Tibial nerve (tissue), 4 donors: ENCODE data around the gene IMPA2. TPM values are rescaled to one million over a fixed set of nuclear protein-coding genes. Genes with fewer than 3 reads are reported as not detected.

Source experiments
- DNase-seq, 2 donors: peaks; one replicate each; pipeline ENCODE4 v3.0.0-alpha.2; 2019; ENCODE audit warnings: low spot score in 2 of 2
- H3K27ac ChIP-seq, 4 donors: fragments of 200-600 bp; sonication (generic) in 3 of 4; one replicate each; pipeline ENCODE4 v1.5.1; 2017 to 2019; ENCODE audit warnings: mild to moderate bottlenecking in 1 of 4
- H3K27me3 ChIP-seq, 2 donors: fragments of 200-600 bp; sonication (generic) in 1 of 2; one replicate each; pipeline versions ENCODE4 v1.5.1 to v1.6.0; 2017 to 2019
- H3K36me3 ChIP-seq, 3 donors: fragments of 200-600 bp; sonication (generic); one replicate each; pipeline ENCODE4 v1.5.1; 2018 to 2019
- H3K4me1 ChIP-seq, 4 donors: fragments of 200-600 bp; sonication (generic) in 3 of 4; one replicate each; pipeline ENCODE4 v1.5.1; 2017 to 2019
- H3K4me3 ChIP-seq, 4 donors: fragments of 200-600 bp; sonication (generic) in 3 of 4; one replicate each; pipeline ENCODE4 v1.5.1; 2017 to 2019; ENCODE audit warnings: mild to moderate bottlenecking in 1 of 4, moderate library complexity in 1 of 4
- H3K9me3 ChIP-seq, 4 donors: fragments of 200-600 bp; sonication (generic) in 3 of 4; one replicate each; pipeline ENCODE4 v1.5.1; 2017 to 2019
- EP300 ChIP-seq, 2 donors: sonication (generic); formaldehyde crosslinking; IDR thresholded peaks; one replicate each; pipeline ENCODE4 v1.6.1; 2017; ENCODE audit warnings: antibody characterized with exemption in 2 of 2, mild to moderate bottlenecking in 1 of 2
- POLR2A ChIP-seq, 2 donors: fragments of 450-650 bp; IDR thresholded peaks; one replicate each; pipeline ENCODE4 v1.6.1; 2017; ENCODE audit warnings: antibody characterized with exemption in 2 of 2, mild to moderate bottlenecking in 2 of 2, moderate library complexity in 2 of 2
- WGBS, 2 donors: methylation state at CpG; one replicate each; pipeline ENCODE4 v1.1.5; 2018; 5-methylcytosine and 5-hydroxymethylcytosine counted together
- total RNA-seq, 4 donors: library from RNA; depleted of rRNA; stranded (reverse); fragments of >200 nt; gene quantifications; one replicate each; pipeline ENCODE4 v1.1.0, GENCODE V29; 2016
- TF ChIP-seq, protein P1 (sequence below), 5 experiments: fragments of 200-600 bp in 3 of 5; fragments of 450-650 bp in 2 of 5; sonication (generic) in 3 of 5; IDR thresholded peaks; one replicate each; pipeline ENCODE4 v1.5.1; 2016 to 2019; ENCODE audit warnings: antibody characterized with exemption in 5 of 5, mild to moderate bottlenecking in 3 of 5, moderate library complexity in 2 of 5

Gene IMPA2
- total RNA-seq, 4 donors from 2014 or later = 12.7 to 62.4 (median 36.2) TPM

DNA sequence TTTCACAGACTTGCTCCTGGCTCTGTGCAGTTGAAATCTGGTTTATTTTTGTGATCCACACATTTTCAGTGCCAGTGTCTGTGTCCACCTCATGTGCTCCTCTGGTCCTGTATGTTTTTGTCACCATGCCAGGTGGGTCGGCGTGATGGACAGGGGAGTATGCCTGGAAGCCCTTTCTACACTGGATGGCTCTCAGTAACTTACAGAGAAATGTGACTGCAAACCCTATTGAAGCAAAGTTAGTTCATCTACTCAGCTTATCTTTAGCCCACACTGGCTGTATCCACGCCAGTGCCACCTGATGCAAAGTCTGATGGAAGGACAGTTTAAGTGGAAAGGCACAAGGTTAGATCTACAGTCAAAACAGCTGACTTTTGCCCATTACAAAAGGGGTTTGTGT, 4.3 kb downstream of the IMPA2 start:
- 74 to 78% methylated on average over 3 of the region's 3 CpGs for WGBS, 2 donors
- H3K36me3 ChIP-seq = no peaks in the 10 kb centered on the region
- H3K27ac ChIP-seq = no peak overlapping the region
- H3K4me1 ChIP-seq = peaks cover 0 to 29% (median 8%) of the 10 kb centered on the region in 4 donors
- TF ChIP-seq EP300 (IDR thresholded peaks at IDR 0.05) = no peak
- no peak for TF ChIP-seq POLR2A (IDR thresholded peaks at IDR 0.05)
- TF ChIP-seq, protein P1, sequence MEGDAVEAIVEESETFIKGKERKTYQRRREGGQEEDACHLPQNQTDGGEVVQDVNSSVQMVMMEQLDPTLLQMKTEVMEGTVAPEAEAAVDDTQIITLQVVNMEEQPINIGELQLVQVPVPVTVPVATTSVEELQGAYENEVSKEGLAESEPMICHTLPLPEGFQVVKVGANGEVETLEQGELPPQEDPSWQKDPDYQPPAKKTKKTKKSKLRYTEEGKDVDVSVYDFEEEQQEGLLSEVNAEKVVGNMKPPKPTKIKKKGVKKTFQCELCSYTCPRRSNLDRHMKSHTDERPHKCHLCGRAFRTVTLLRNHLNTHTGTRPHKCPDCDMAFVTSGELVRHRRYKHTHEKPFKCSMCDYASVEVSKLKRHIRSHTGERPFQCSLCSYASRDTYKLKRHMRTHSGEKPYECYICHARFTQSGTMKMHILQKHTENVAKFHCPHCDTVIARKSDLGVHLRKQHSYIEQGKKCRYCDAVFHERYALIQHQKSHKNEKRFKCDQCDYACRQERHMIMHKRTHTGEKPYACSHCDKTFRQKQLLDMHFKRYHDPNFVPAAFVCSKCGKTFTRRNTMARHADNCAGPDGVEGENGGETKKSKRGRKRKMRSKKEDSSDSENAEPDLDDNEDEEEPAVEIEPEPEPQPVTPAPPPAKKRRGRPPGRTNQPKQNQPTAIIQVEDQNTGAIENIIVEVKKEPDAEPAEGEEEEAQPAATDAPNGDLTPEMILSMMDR (IDR thresholded peaks at IDR 0.05) = no peak
- no peaks in the 10 kb centered on the region for H3K27me3 ChIP-seq
- DNase-seq = no peak
- no peaks in the 10 kb centered on the region for H3K9me3 ChIP-seq
- no peak overlapping the region for H3K4me3 ChIP-seq

GRCh38 chr18:11986061-11986460, 4.8 kb downstream of the IMPA2 start:
- TF ChIP-seq, protein P1 (IDR thresholded peaks at IDR 0.05) = no peak
- TF ChIP-seq POLR2A (IDR thresholded peaks at IDR 0.05) (no peak), EP300 (IDR thresholded peaks at IDR 0.05) (no peak)
- Histone ChIP-seq H3K27ac (no peak overlapping the region), H3K36me3 (no peaks in the 10 kb centered on the region), H3K27me3 (no peaks in the 10 kb centered on the region), H3K9me3 (no peaks in the 10 kb centered on the region), H3K4me1 (peaks cover 0 to 29% (median 8%) of the 10 kb centered on the region in 4 donors), H3K4me3 (no peak overlapping the region)
- no peak for DNase-seq
- WGBS, 2 donors = 82 to 89% methylated on average over 9 of the region's 9 CpGs

DNA sequence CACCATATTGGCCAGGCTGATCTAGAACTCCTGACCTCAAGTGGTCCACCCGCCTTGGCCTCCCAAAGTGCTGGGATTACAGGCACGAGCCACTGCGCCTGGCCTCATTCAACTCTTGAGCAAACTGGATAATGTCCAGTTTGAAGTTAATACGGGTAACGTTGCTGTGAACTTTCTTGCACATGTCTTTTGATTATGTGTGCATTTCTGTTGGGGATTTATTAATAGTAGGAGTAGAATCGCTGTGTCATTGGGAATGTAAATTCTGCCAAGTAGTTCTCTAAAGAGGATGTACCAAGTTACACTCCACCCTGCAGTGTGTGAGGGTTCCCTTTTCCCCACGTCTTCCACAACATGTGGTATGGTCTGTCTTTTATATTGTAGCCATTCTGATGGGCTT, 6.2 kb downstream of the IMPA2 start:
- no peaks in the 10 kb centered on the region for H3K27me3 ChIP-seq
- no peak overlapping the region for H3K27ac ChIP-seq

DNA sequence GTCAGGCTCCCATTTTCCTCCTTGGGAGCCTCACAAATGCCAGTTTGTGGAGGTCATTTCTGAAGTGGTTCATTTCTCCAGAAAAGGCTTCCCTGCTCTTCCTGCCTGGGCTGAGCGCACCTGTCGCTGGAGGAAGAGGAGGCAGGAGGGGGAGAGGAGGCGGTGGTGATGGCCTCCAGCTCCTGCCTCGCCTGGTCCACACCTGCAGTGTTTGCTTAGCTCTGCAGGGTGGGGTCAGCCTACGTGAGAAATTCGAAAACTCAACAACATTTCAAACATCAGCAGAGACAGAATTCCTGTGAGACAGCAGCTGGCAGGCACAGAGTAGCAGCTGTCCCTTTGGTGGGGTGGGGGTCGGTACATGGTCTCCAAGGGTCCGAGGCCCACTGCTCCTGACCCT, 7.9 kb downstream of the IMPA2 start:
- Histone ChIP-seq H3K36me3 (no peaks in the 10 kb centered on the region), H3K4me3 (no peak overlapping the region), H3K27ac (no peak overlapping the region), H3K27me3 (no peaks in the 10 kb centered on the region), H3K4me1 (peaks cover 0 to 12% (median 1%) of the 10 kb centered on the region in 4 donors), H3K9me3 (no peaks in the 10 kb centered on the region)
- TF ChIP-seq POLR2A (IDR thresholded peaks at IDR 0.05) (no peak), EP300 (IDR thresholded peaks at IDR 0.05) (no peak)
- TF ChIP-seq, protein P1 (IDR thresholded peaks at IDR 0.05) = no peak
- DNase-seq = no peak
- 76 to 92% methylated on average over 8 of the region's 8 CpGs for WGBS, 2 donors

More for the DNA sequence above, 6.2 kb downstream of the IMPA2 start:
- 49 to 62% methylated on average over 7 of the region's 7 CpGs for WGBS, 2 donors
- Histone ChIP-seq H3K4me1 (peaks cover 0 to 24% (median 6%) of the 10 kb centered on the region in 4 donors), H3K4me3 (no peak overlapping the region), H3K9me3 (no peaks in the 10 kb centered on the region), H3K36me3 (no peaks in the 10 kb centered on the region)
- TF ChIP-seq, protein P1 (IDR thresholded peaks at IDR 0.05) = no peak
- peak; percentile 24 to 57 for TF ChIP-seq EP300 (IDR thresholded peaks at IDR 0.05)
- DNase-seq = no peak

- TF ChIP-seq EP300 (IDR thresholded peaks at IDR 0.05) (no peak), POLR2A (IDR thresholded peaks at IDR 0.05) (no peak)
- TF ChIP-seq, protein P1 (IDR thresholded peaks at IDR 0.05) = no peak
- Histone ChIP-seq H3K27ac (no peak overlapping the region), H3K27me3 (no peaks in the 10 kb centered on the region), H3K4me1 (peaks cover 0 to 20% (median 8%) of the 10 kb centered on the region in 4 donors), H3K36me3 (no peaks in the 10 kb centered on the region), H3K9me3 (no peaks in the 10 kb centered on the region), H3K4me3 (no peak overlapping the region)
- WGBS, 2 donors = 86 to 88% methylated on average over 6 of the region's 6 CpGs
- DNase-seq = no peak
Measured at GRCh38 chr18:11989966-11990380, 8.7 kb downstream of the IMPA2 start.
